ENCODE results near the gene FMN1. TPM values are rescaled to one million over a fixed set of nuclear protein-coding genes. Genes with fewer than 3 reads are reported as not detected.
A peak's percentile ranks its signal among the peaks of the same experiment; 100 is the strongest.

Gene FMN1
- total RNA-seq, 1 experiment from 2014 or later, result 3.9 TPM

- ChIA-PET POLR2A (no interaction called here), CTCF (no interaction called here)
- ATAC-seq (no peak), DNase-seq (ENCODE audit: low read depth, low spot score) (no peak)
- no peaks in the 10 kb centered on the region for H3K9me3 ChIP-seq (ENCODE audit: control insufficient read depth, insufficient read depth, low read depth, low read length)
- no peak overlapping the region for H3K27ac ChIP-seq (ENCODE audit: low read length)
- no peaks in the 10 kb centered on the region for H3K4me1 ChIP-seq (ENCODE audit: control insufficient read depth, insufficient read depth, low read length)
- TF ChIP-seq TCF7L2 (IDR thresholded peaks at IDR 0.05; ENCODE audit: low read depth, low read length), result no peak
- no peak overlapping the region for H3K4me3 ChIP-seq (ENCODE audit: low read depth in 2 of 2, low read length in 2 of 2)
- in situ Hi-C loops (cut with HindIII; ENCODE audit: low pct_unique_long_range_greater_than_20kb, low sequenced_read_pairs) (no loop called here), intact Hi-C loops (cut with micrococcal nuclease; ENCODE audit: unreplicated experiment) (no loop called here)
- no TSS peak for BruUV-seq (replicated peaks)
- no peaks in the 10 kb centered on the region for H3K36me3 ChIP-seq (ENCODE audit: control insufficient read depth, insufficient read depth, low read length)
- H3K27me3 ChIP-seq (ENCODE audit: control insufficient read depth, insufficient read depth, low read length), result no peaks in the 10 kb centered on the region
Measured at GRCh38 chr15:33099213-33099612, 95.3 kb downstream of the FMN1 start.

GRCh38 chr15:33098094-33099058 is 96.1 kb downstream of the FMN1 start:
- no peaks in the 10 kb centered on the region for H3K9me3 ChIP-seq (ENCODE audit: control insufficient read depth, insufficient read depth, low read depth, low read length)
- H3K27ac ChIP-seq (ENCODE audit: low read length), result peak overlapping the region; percentile 31; the same call in 1 of the 2 replicates
- H3K4me1 ChIP-seq (ENCODE audit: control insufficient read depth, insufficient read depth, low read length), result no peaks in the 10 kb centered on the region
- ChIA-PET CTCF (no interaction called here), POLR2A (interaction anchor here (0.7 kb wide), 1 partner anchor 56 kb away, joined by 3 read pairs; no protein-coding TSS in a partner anchor)
- H3K27me3 ChIP-seq (ENCODE audit: control insufficient read depth, insufficient read depth, low read length), result no peaks in the 10 kb centered on the region
- ATAC-seq, result peak; percentile 75; the same call in 1 of the 2 replicates
- no peak overlapping the region for H3K4me3 ChIP-seq (ENCODE audit: low read depth in 2 of 2, low read length in 2 of 2)
- BruUV-seq (replicated peaks), result no TSS peak
- intact Hi-C loops (cut with micrococcal nuclease; ENCODE audit: unreplicated experiment), result no loop called here
- no peak for DNase-seq (ENCODE audit: low read depth, low spot score)
- in situ Hi-C loops (cut with HindIII; ENCODE audit: low pct_unique_long_range_greater_than_20kb, low sequenced_read_pairs), result no loop called here
- TF ChIP-seq SIN3A (IDR thresholded peaks at IDR 0.05; ENCODE audit: borderline replicate concordance, insufficient read depth, low read depth, low read length) (no peak), POLR2AphosphoS5 (IDR thresholded peaks at IDR 0.05; ENCODE audit: low read depth, low read length) (no peak), TCF7L2 (IDR thresholded peaks at IDR 0.05; ENCODE audit: low read depth, low read length) (no peak), CTCF (IDR thresholded peaks at IDR 0.05) (no peak), REST (IDR thresholded peaks at IDR 0.05; ENCODE audit: insufficient read depth in 1 of 2, low read depth in 2 of 2, low read length in 1 of 2) (no peak)
- H3K36me3 ChIP-seq (ENCODE audit: control insufficient read depth, insufficient read depth, low read length), result no peaks in the 10 kb centered on the region

GRCh38 chr15:33096134-33096533 is 98.4 kb downstream of the FMN1 start:
- ATAC-seq (no peak), DNase-seq (ENCODE audit: low read depth, low spot score) (no peak)
- ChIA-PET POLR2A (no interaction called here), CTCF (interaction anchor here (0.6 kb wide), 1 partner anchor 103 kb away, joined by 3 read pairs; no protein-coding TSS in a partner anchor)
- Histone ChIP-seq H3K4me3 (ENCODE audit: low read depth in 2 of 2, low read length in 2 of 2) (no peak overlapping the region), H3K27ac (ENCODE audit: low read length) (no peak overlapping the region), H3K36me3 (ENCODE audit: control insufficient read depth, insufficient read depth, low read length) (no peaks in the 10 kb centered on the region), H3K4me1 (ENCODE audit: control insufficient read depth, insufficient read depth, low read length) (no peaks in the 10 kb centered on the region), H3K9me3 (ENCODE audit: control insufficient read depth, insufficient read depth, low read depth, low read length) (no peaks in the 10 kb centered on the region), H3K27me3 (ENCODE audit: control insufficient read depth, insufficient read depth, low read length) (no peaks in the 10 kb centered on the region)
- no TSS peak for BruUV-seq (replicated peaks)
- in situ Hi-C loops (cut with HindIII; ENCODE audit: low pct_unique_long_range_greater_than_20kb, low sequenced_read_pairs) (no loop called here), intact Hi-C loops (cut with micrococcal nuclease; ENCODE audit: unreplicated experiment) (no loop called here)
- TF ChIP-seq TCF7L2 (IDR thresholded peaks at IDR 0.05; ENCODE audit: low read depth, low read length) (no peak), REST (IDR thresholded peaks at IDR 0.05; ENCODE audit: insufficient read depth in 1 of 2, low read depth in 2 of 2, low read length in 1 of 2) (no peak), POLR2AphosphoS5 (IDR thresholded peaks at IDR 0.05; ENCODE audit: low read depth, low read length) (no peak), SIN3A (IDR thresholded peaks at IDR 0.05; ENCODE audit: borderline replicate concordance, insufficient read depth, low read depth, low read length) (no peak), CTCF (IDR thresholded peaks at IDR 0.05) (no peak)
